Epithelial cell of esophagus (primary cell): ENCODE measurements around the gene LINGO3.

Experiments used
- DNase-seq: peaks from one replicate; pipeline ENCODE4 v3.0.0; 2010; ENCODE audit warnings: low read depth
- H3K4me3 ChIP-seq: 2 replicates; pipeline ENCODE4 v1.5.1; 2011; ENCODE audit warnings: mild to moderate bottlenecking, low read length, control low read depth
- TF ChIP-seq, protein P1 (sequence below): IDR thresholded peaks from 2 replicates; pipeline ENCODE4 v1.5.1; 2011; ENCODE audit warnings: low read depth, mild to moderate bottlenecking, low read length, control low read depth, inconsistent platforms; ENCODE audit not compliant: insufficient read depth; ENCODE audit errors: missing control alignments

Gene LINGO3

DNA sequence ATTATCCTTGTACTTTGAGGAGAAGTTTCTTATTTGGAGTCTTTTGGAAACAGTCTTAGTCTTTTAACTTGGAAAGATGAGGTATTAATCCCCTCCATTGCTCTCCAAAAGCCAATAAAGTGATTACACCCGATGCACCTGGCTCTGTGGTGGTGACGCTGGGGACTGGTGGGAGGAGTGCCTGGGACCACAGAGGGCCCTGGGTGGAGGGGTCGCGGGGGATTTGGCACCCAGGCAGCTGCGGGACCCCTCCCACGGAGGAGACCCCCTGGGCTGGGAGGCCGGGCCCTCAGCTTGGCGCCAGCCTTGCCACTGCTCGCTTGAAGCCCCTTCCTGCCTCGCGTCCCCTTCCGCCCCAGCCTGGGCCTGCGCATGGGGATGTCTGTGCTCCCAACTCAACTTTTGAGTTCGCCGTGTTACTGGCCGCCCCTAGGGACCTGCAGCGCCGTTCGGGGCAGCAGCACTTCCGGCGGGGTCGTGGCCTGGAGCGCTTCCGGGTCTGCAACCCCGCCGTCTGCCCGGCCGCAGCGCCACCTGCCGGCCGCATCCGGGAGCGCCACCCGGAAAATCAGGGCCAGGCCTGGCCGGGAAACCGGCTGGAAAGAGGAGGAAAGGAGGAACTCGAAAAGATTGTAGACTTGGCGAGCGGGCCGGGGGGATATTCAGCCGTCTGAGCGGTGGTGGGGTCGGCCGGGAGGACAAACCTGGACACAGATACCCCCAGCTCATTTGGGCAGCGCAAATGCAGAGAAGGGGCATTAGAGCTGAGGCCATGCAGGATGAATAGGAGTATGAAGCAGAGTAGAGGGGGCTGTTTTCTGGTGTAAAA, 34.4 kb downstream of the LINGO3 start:
- peak; percentile 64 for DNase-seq
- TF ChIP-seq, protein P1, sequence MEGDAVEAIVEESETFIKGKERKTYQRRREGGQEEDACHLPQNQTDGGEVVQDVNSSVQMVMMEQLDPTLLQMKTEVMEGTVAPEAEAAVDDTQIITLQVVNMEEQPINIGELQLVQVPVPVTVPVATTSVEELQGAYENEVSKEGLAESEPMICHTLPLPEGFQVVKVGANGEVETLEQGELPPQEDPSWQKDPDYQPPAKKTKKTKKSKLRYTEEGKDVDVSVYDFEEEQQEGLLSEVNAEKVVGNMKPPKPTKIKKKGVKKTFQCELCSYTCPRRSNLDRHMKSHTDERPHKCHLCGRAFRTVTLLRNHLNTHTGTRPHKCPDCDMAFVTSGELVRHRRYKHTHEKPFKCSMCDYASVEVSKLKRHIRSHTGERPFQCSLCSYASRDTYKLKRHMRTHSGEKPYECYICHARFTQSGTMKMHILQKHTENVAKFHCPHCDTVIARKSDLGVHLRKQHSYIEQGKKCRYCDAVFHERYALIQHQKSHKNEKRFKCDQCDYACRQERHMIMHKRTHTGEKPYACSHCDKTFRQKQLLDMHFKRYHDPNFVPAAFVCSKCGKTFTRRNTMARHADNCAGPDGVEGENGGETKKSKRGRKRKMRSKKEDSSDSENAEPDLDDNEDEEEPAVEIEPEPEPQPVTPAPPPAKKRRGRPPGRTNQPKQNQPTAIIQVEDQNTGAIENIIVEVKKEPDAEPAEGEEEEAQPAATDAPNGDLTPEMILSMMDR, result peak; percentile 58

DNA sequence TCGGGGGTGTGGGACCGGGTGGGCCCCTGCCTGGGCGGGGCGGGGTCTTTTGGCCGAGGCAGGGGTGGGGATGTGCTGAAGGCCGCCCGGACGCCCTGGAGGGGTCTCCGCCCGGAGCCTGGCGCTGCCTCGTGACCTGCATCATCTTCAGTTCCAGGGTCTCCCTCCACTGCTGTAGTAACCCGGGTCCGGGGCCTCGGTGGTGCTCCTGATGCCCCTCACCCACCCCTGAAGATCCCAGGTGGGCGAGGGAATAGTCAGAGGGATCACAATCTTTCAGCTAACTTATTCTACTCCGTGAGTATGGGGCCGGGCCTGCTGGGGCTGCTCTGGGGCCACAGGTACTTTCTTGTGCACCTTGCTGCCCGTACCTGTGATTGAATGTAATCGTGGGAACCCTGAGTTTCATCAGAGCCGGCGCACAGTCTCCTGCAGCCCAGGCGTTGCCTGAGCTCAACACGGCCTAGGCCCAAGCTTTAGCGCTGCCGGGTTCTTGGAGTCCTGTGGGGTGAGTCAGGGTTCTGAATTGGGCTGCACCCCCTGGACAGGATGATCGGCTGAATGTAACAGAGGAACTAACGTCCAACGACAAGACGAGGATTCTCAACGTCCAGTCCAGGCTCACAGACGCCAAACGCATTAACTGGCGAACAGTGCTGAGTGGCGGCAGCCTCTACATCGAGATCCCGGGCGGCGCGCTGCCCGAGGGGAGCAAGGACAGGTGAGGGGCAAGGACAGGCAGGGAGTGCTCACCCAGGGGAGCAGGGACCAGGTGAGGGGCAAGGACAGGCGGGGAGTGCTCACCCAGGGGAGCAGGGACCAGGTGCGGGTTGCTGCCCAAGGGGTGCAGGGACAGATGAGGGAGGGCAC, 36.5 kb downstream of the LINGO3 start:
- DNase-seq, result peak; percentile 71
- peak overlapping the region; percentile 96 for H3K4me3 ChIP-seq
- TF ChIP-seq, protein P1, result no peak

More for the DNA sequence above, 34.4 kb downstream of the LINGO3 start:
- H3K4me3 ChIP-seq, result peak overlapping the region; percentile 3

DNA sequence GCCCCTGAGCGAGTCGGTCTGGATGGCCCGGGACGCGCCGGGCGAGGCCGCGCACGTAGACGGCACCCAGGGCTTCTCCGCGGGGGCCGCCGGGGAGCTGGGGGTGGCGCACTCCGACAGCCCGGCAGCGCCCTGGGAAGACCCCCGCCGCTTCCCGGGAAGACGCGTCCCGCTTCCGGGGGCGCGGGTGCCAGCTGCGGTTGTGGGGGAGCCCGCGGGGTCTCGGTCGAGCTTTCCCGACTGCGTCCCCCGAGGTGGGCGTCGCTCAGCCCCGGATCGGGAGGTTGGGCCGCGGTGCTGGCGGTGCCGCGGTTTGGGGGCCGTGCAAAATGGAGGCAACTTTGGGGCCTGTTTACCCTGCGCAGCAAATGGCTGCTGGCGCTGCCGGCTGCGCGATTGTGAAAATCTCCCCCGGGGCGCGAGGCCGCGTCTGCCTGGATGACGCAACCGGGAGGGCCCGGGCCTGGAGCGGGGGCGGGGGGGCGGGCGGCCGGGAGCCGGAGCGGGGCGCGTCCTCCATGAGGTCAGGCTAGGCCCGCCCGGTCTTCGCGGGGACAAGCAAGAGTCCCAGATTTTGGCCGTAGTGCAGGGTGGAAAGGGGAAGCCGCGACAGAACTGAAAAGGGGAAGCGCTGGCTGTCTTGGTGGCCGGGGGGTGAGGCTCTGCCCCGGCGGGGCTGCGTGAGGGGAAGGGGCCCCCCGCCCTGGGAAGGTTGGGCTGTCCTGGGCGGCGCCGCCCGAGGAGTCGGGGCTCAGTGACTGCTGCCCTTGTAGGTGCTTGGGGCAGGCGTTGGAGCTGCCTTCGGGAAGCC, 37.3 kb downstream of the LINGO3 start:
- peak overlapping the region; percentile 96 for H3K4me3 ChIP-seq
- peak; percentile 87 for DNase-seq
- TF ChIP-seq, protein P1, result no peak

DNA sequence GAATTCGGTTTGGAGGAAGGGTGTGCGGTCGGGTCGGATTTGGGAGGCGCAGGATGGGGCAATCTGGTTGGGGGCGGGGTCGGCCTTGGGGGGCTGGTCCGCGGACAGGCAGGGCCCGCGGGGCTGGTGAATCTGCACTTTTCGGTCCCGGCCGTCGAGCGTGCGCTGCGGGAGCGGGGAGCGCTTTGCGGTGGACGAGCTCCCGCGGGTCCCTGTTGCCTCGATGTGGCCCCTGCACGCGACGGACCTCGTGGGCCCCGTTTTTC, 37.9 kb downstream of the LINGO3 start:
- peak overlapping the region; percentile 96 for H3K4me3 ChIP-seq
- DNase-seq, result no peak
- TF ChIP-seq, protein P1, result no peak

DNA sequence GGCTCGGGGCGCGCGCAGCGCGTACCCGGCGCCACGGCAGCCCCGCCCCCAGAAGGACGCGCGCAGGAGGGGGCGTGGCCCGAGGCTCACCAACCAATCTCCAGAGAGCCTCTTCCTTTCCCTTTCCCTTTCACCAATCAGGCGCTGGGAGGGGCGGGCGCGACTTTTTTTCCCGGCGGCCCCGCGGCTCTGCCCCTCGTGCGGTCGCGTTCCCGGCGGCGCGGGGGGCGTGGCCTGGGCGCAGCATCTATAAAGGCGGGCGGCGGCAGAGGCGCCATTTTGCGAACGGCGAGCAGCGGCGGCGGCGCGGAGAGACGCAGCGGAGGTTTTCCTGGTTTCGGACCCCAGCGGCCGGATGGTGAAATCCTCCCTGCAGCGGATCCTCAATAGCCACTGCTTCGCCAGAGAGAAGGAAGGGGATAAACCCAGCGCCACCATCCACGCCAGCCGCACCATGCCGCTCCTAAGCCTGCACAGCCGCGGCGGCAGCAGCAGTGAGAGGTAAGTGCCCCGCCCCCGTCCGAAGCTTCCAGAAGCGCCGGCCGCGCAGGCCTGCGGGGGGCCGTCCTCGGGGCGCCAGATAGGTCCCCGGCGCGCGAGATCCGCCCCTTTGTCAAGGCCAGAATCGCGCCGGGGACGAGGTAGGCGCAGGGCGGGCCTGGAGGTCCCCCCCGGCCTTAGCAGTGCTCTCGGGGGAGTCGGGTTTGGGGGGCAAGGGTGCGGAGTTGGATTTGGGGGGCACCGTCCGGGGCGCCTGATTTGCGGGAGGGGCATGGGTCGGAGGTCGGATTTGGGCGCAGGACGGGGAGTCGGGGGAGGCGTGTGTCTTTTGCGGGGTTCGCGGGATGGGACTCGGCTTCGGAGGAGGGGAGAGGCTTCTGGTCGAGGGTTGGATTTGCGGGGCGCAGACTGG, 38.5 kb downstream of the LINGO3 start:
- peak; percentile 96 for DNase-seq
- TF ChIP-seq, protein P1, result peak; percentile 18
- H3K4me3 ChIP-seq, result peak overlapping the region; percentile 96

DNA sequence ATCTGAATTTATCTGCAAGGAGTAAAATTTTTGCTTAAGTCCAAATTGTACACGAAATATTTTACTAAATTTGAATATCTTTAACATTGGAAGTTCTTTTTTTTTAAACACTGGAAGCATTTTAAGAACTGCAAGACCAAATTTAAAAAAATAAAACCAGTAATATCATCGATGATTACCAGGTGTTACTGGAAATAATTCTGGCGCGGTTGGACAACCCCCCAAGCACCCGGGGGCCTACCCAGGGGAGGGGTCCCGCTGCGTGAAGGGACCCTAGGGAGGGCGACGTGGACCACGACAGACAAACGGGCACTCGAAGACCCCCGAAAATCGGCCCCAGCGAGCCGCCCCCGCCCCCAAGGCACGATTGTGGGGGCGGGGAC, 39.1 kb downstream of the LINGO3 start:
- no peak for DNase-seq
- TF ChIP-seq, protein P1, result no peak
- H3K4me3 ChIP-seq, result peak overlapping the region; percentile 70
